Activated CD4-positive, alpha-beta memory T cell treated with anti-CD3 and anti-CD28 coated beads for 36 hours (primary cell): ENCODE data around the gene RSRP1. TPM values are rescaled to one million over a fixed set of nuclear protein-coding genes. Genes with fewer than 3 reads are reported as not detected.
"Not testable (repeated sequence)": the region's sequence is repeated elsewhere in the genome, so short reads cannot be mapped to it uniquely, and the experiment has no call there.

Experiments
- CTCF ChIA-PET: fragments of 350-600 bp; sonication (Branson Sonifier 250); formaldehyde crosslinking; loops from one replicate; lab custom pipeline; 2021; ENCODE audit warnings: antibody characterized with exemption, inconsistent platforms; lab: Charles Lee
- POLR2A ChIA-PET: fragments of 350-600 bp; sonication (Branson Sonifier 250); formaldehyde crosslinking; loops from one replicate; lab custom pipeline; 2021; ENCODE audit warnings: antibody characterized with exemption; lab: Charles Lee
- DNase-seq: peaks from one replicate; pipeline ENCODE4 v3.0.0-alpha.2; 2020
- H3K27ac Mint-ChIP-seq: one replicate; pipeline ENCODE4 v1.8.0; 2021; ENCODE audit warnings: mixed read lengths
- H3K27me3 Mint-ChIP-seq: one replicate; pipeline ENCODE4 v1.8.0; 2021; ENCODE audit warnings: mixed read lengths
- H3K36me3 Mint-ChIP-seq: one replicate; pipeline ENCODE4 v1.8.0; 2021; ENCODE audit warnings: mixed read lengths
- H3K4me1 Mint-ChIP-seq: one replicate; pipeline ENCODE4 v1.8.0; 2021; ENCODE audit warnings: low read depth, mixed read lengths
- H3K4me3 Mint-ChIP-seq: one replicate; pipeline ENCODE4 v1.8.0; 2021; ENCODE audit warnings: mild to moderate bottlenecking, mixed read lengths
- H3K9me3 Mint-ChIP-seq: one replicate; pipeline ENCODE4 v1.8.0; 2021; ENCODE audit warnings: mixed read lengths
- intact Hi-C: fragments of 100-400 bp; cut with micrococcal nuclease; formaldehyde crosslinking; loops from one replicate; pipeline ENCODE4 v1.15.1; 2023
- total RNA-seq, 2 experiments: library from RNA; stranded (reverse); gene quantifications; one replicate each; pipeline ENCODE4 v1.2.3, GENCODE V29; 2021

Gene RSRP1
- total RNA-seq, 2 experiments from 2014 or later, result 123 to 143 TPM

GRCh38 chr1:25277295-25277694, 30.0 kb upstream of the RSRP1 start:
- H3K36me3 Mint-ChIP-seq, H3K4me1 Mint-ChIP-seq, H3K27ac Mint-ChIP-seq, POLR2A ChIA-PET, H3K27me3 Mint-ChIP-seq, DNase-seq, intact Hi-C loops, CTCF ChIA-PET, H3K9me3 Mint-ChIP-seq, H3K4me3 Mint-ChIP-seq: not testable (repeated sequence)

- H3K27me3 Mint-ChIP-seq, H3K27ac Mint-ChIP-seq, H3K4me3 Mint-ChIP-seq, H3K9me3 Mint-ChIP-seq, POLR2A ChIA-PET, H3K4me1 Mint-ChIP-seq, DNase-seq, intact Hi-C loops, H3K36me3 Mint-ChIP-seq, CTCF ChIA-PET: not testable (repeated sequence)
Measured at GRCh38 chr1:25275648-25276047, 28.4 kb upstream of the RSRP1 start.

- POLR2A ChIA-PET, H3K9me3 Mint-ChIP-seq, H3K27me3 Mint-ChIP-seq, H3K4me1 Mint-ChIP-seq, H3K4me3 Mint-ChIP-seq, H3K27ac Mint-ChIP-seq, CTCF ChIA-PET, DNase-seq, H3K36me3 Mint-ChIP-seq, intact Hi-C loops: not testable (repeated sequence)
Measured at GRCh38 chr1:25272238-25272637, 25.0 kb upstream of the RSRP1 start, which contains the start of gene RHD. TSS of gene RHD (plus strand) at chr1:25272509. CDS start at chr1:25272548, 39 bp downstream.

GRCh38 chr1:25268143-25268760, 21.0 kb upstream of the RSRP1 start:
- not testable (repeated sequence) for H3K27me3 Mint-ChIP-seq

GRCh38 chr1:25267288-25268142, 20.3 kb upstream of the RSRP1 start:
- peak; percentile 88 for DNase-seq
- not testable (repeated sequence) for H3K4me1 Mint-ChIP-seq, H3K36me3 Mint-ChIP-seq, H3K9me3 Mint-ChIP-seq, H3K27me3 Mint-ChIP-seq
- ChIA-PET POLR2A (interaction anchor here (1.7 kb wide), 1 partner anchor 20 kb away, joined by 3 read pairs; the partner anchor contains the start of gene RSRP1), CTCF (interaction anchor here (0.6 kb wide), 1 partner anchor 89 kb away, joined by 4 read pairs; no protein-coding TSS in a partner anchor)
- Mint-ChIP-seq H3K27ac (peak overlapping the region; percentile 56), H3K4me3 (peak overlapping the region; percentile 67)
- intact Hi-C loops, result loop anchor here (5.0 kb wide), 1 partner anchor 35 kb away; the partner anchor contains the start of gene SYF2

More at GRCh38 chr1:25268143-25268760, 21.0 kb upstream of the RSRP1 start:
- not testable (repeated sequence) for DNase-seq, H3K9me3 Mint-ChIP-seq, H3K4me1 Mint-ChIP-seq, H3K36me3 Mint-ChIP-seq
- intact Hi-C loops, result loop anchor here (5.0 kb wide), 1 partner anchor 36 kb away; the partner anchor contains the start of gene SYF2
- CTCF ChIA-PET, result interaction anchor here (0.6 kb wide), 1 partner anchor 88 kb away, joined by 4 read pairs; no protein-coding TSS in a partner anchor
- Mint-ChIP-seq H3K27ac (peak overlapping the region; percentile 56), H3K4me3 (peak overlapping the region; percentile 67)
- POLR2A ChIA-PET, result interaction anchor here (1.7 kb wide), 1 partner anchor 21 kb away, joined by 3 read pairs; the partner anchor contains the start of gene RSRP1

- H3K9me3 Mint-ChIP-seq, POLR2A ChIA-PET, CTCF ChIA-PET, H3K36me3 Mint-ChIP-seq, H3K27me3 Mint-ChIP-seq: not testable (repeated sequence)
- DNase-seq, result peak; percentile 34
- Mint-ChIP-seq H3K27ac (peak overlapping the region; percentile 84), H3K4me3 (peak overlapping the region; percentile 89), H3K4me1 (peaks cover 11% of the 10 kb centered on the region)
- intact Hi-C loops, result loop anchor here (5.0 kb wide), 1 partner anchor 34 kb away; the partner anchor contains the start of gene SYF2
Measured at GRCh38 chr1:25266554-25267287, 19.5 kb upstream of the RSRP1 start.

- DNase-seq, H3K36me3 Mint-ChIP-seq, H3K4me3 Mint-ChIP-seq, CTCF ChIA-PET, H3K9me3 Mint-ChIP-seq, intact Hi-C loops, H3K27me3 Mint-ChIP-seq: not testable (repeated sequence)
- Mint-ChIP-seq H3K4me1 (peaks cover 26% of the 10 kb centered on the region), H3K27ac (peak overlapping the region; percentile 28)
- POLR2A ChIA-PET, result interaction anchor here (1.0 kb wide), 1 partner anchor 13 kb away, joined by 3 read pairs; the partner anchor contains the start of gene RSRP1
Measured at GRCh38 chr1:25260336-25260735, 13.1 kb upstream of the RSRP1 start.

GRCh38 chr1:25259813-25260212, 12.6 kb upstream of the RSRP1 start:
- Mint-ChIP-seq H3K4me1 (peaks cover 26% of the 10 kb centered on the region), H3K27ac (peak overlapping the region; percentile 28)
- DNase-seq, CTCF ChIA-PET, intact Hi-C loops, H3K9me3 Mint-ChIP-seq, H3K36me3 Mint-ChIP-seq, H3K4me3 Mint-ChIP-seq, H3K27me3 Mint-ChIP-seq: not testable (repeated sequence)
- POLR2A ChIA-PET, result interaction anchor here (1.0 kb wide), 1 partner anchor 12 kb away, joined by 3 read pairs; the partner anchor contains the start of gene RSRP1

GRCh38 chr1:25257196-25257595, 9.9 kb upstream of the RSRP1 start:
- Mint-ChIP-seq H3K4me1 (peaks cover 19% of the 10 kb centered on the region), H3K9me3 (no peaks in the 10 kb centered on the region), H3K27me3 (no peaks in the 10 kb centered on the region), H3K4me3 (no peak overlapping the region), H3K36me3 (peaks cover 2% of the 10 kb centered on the region), H3K27ac (no peak overlapping the region)
- ChIA-PET POLR2A (interaction anchor here (1.1 kb wide), 1 partner anchor 10 kb away, joined by 3 read pairs; the partner anchor contains the start of gene RSRP1), CTCF (interaction anchor here (0.6 kb wide), 1 partner anchor 441 kb away, joined by 4 read pairs; no protein-coding TSS in a partner anchor)
- intact Hi-C loops, result no loop called here
- no peak for DNase-seq

- peaks cover 17% of the 10 kb centered on the region for H3K4me1 Mint-ChIP-seq
- no peak overlapping the region for H3K27ac Mint-ChIP-seq
- POLR2A ChIA-PET, result interaction anchor here (1.2 kb wide), 1 partner anchor 9 kb away, joined by 8 read pairs; the partner anchor contains the start of gene RSRP1
- DNase-seq, result no peak
- intact Hi-C loops, result no loop called here
- H3K36me3 Mint-ChIP-seq, result peaks cover 2% of the 10 kb centered on the region
- CTCF ChIA-PET, result interaction anchor here (0.6 kb wide), 2 partner anchors 442 to 547 kb away, joined by 3 to 4 read pairs; no protein-coding TSS in a partner anchor
- no peaks in the 10 kb centered on the region for H3K9me3 Mint-ChIP-seq
- H3K27me3 Mint-ChIP-seq, result no peaks in the 10 kb centered on the region
- no peak overlapping the region for H3K4me3 Mint-ChIP-seq
Measured at GRCh38 chr1:25256578-25256965, 9.3 kb upstream of the RSRP1 start.
